Fibroblast of lung (primary cell): ENCODE results near the gene SLC16A5.

Source experiments
- CTCF ChIP-seq, 2 donors: IDR thresholded peaks in 1 of 2; conservative IDR thresholded peaks in 1 of 2; 1 replicate in 1 of 2; 2 replicates in 1 of 2; pipeline ENCODE4 v1.5.1; 2011 to 2012; ENCODE audit warnings: low read length in 2 of 2, control low read depth in 1 of 2, inconsistent platforms in 1 of 2, low read depth in 1 of 2, mild to moderate bottlenecking in 1 of 2
- EZH2 ChIP-seq: IDR thresholded peaks from 2 replicates; pipeline ENCODE4 v1.5.1; 2012; ENCODE audit warnings: low read length, control low read depth, mild to moderate bottlenecking; ENCODE audit errors: missing control alignments

GRCh38 chr17:75064867-75065561, 22.7 kb upstream of the SLC16A5 start:
- no peak for TF ChIP-seq CTCF (conservative IDR thresholded peaks at IDR 0.05 in 1 of 2, IDR thresholded peaks at IDR 0.05 in 1 of 2; ENCODE audit: low read depth in 1 of 2, low read length in 2 of 2)
- no peak for TF ChIP-seq EZH2
